ENCODE results near the gene CCDC12. TPM values are rescaled to one million over a fixed set of nuclear protein-coding genes. Genes with fewer than 3 reads are reported as not detected.
A peak's percentile ranks its signal among the peaks of the same experiment; 100 is the strongest.

The CCDC12 gene
- total and polyA plus RNA-seq, 12 donors: 28.8 to 137 (median 34.2) TPM

DNA sequence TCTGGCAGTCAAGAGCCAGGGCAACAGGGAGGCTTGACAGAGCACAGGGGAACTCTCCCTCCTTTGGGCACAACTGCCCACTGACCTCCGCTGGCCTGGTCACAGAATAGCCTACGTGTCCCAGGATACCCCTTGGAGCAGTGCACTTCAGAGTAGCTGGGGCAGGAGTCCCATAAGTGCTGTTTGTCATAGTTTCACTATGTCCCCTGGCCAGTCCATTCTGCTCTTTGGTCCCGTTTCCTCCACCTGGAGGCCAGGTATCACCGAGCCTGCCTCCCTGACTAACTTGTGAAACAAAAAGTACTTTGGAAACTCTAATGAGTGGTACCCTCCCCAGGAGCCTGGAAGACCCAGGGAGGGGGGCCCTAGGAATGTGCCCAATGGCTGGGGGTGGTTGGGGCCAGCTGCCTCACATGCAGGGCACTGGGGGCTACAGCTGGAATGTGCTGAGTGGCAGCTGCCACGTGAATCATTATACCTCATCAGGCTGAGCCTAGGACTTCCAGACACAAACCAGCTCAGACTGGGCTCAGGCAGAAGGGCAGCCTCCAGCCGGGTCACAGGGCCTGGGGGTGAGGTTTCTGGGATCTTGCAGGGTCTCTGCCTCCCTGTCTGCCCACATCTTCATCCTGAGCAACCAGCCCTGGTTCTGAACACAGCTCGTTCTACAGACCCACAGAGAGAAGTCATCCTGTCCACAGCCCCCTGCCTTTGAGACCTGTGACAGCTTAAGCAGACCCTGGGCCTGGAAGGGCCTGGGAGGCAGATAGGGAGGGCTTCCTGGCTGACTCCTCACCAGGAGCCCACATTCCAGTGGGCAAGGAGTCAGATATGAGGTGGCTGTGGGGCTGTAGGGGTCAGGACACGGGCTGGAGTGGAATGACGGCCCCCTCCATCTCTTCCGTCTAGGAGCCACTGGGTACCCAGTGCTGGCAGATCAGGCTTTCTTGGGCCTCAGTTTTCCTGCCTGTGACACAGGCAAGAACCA, 99.9 kb downstream of the CCDC12 start:
- no peak for TF ChIP-seq CTCF (IDR thresholded peaks at IDR 0.05)
- Histone ChIP-seq H3K9me3 (no peaks in the 10 kb centered on the region), H3K4me3 (no peak overlapping the region), H3K36me3 (no peaks in the 10 kb centered on the region), H3K4me1 (peaks cover 13 to 57% (median 25%) of the 10 kb centered on the region in 9 donors), H3K27me3 (peaks cover 0 to 17% (median 9%) of the 10 kb centered on the region in 7 donors), H3K27ac (no peak overlapping the region)
- WGBS, 2 donors: 87 to 93% methylated on average over 10 of the region's 10 CpGs
- DNase-seq: no peak
- no peak for ATAC-seq
- intact Hi-C loops (cut with DNase I): no loop called here

GRCh38 chr3:46875560-46875959, 101.0 kb downstream of the CCDC12 start:
- Histone ChIP-seq H3K4me3 (no peak overlapping the region), H3K4me1 (peaks cover 19 to 60% (median 34%) of the 10 kb centered on the region in 9 donors), H3K9me3 (no peaks in the 10 kb centered on the region), H3K27ac (no peak overlapping the region), H3K36me3 (no peaks in the 10 kb centered on the region), H3K27me3 (peaks cover 0 to 7% (median 0%) of the 10 kb centered on the region in 7 donors)
- 96 to 98% methylated on average over 9 of the region's 9 CpGs for WGBS, 2 donors
- TF ChIP-seq CTCF (IDR thresholded peaks at IDR 0.05): no peak
- intact Hi-C loops (cut with DNase I): no loop called here
- no peak for ATAC-seq
- DNase-seq: no peak

DNA sequence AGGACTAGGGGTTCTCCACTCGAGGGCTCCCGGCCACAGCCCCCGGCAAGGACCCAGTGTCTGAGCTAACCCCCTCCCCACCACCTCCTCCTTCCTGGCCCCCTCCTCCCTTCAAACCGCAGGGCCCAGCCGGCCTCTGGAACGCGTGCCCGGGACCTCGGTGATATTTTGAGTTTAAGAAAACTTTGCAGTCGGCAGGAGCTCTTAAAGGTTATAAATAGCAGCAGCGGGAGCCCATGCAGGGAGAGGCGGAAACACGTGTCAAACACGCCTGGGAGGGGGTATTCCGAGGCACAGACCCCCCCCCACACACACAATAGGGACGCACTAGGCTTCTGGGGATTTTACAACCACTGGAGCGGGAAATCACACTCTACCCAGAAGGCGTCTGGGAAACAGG, 102.1 kb downstream of the CCDC12 start:
- H3K36me3 ChIP-seq: no peaks in the 10 kb centered on the region
- DNase-seq: peak; percentile 44 to 67
- H3K27me3 ChIP-seq: no peaks in the 10 kb centered on the region
- H3K9me3 ChIP-seq: no peaks in the 10 kb centered on the region
- peak; percentile 22 to 79 (median 50) for ATAC-seq
- H3K4me3 ChIP-seq: no peak overlapping the region
- no peak for TF ChIP-seq CTCF (IDR thresholded peaks at IDR 0.05)
- intact Hi-C loops (cut with DNase I): no loop called here
- peak overlapping the region in 9 of 10 donors; percentile 40 to 73 (median 56) for H3K27ac ChIP-seq
- 16 to 24% methylated on average over 18 of the region's 18 CpGs for WGBS, 2 donors
- H3K4me1 ChIP-seq: peaks cover 19 to 70% (median 36%) of the 10 kb centered on the region in 9 donors

DNA sequence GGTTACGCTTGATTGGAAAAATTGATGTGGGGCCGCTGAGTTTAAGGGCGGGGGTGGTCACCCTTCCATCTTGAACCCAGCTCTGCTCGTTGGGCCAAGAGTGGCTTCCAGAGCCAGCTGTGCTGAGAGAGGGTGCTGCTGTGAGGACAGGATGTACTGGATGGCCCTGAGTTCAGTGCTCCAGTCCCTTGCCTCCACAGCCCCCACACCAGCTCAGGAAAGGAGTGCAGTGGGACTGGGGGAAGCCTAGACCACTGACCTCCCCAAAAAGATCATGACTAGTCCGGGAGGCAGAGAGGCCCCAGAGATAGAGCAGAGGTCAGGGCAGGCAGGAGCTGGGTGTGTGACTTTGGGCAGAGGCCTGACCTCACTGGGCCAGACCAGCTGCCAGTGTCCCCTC, 103.0 kb downstream of the CCDC12 start:
- Histone ChIP-seq H3K27ac (peak overlapping the region in 9 of 10 donors; percentile 40 to 73 (median 56)), H3K4me3 (no peak overlapping the region), H3K4me1 (peaks cover 19 to 70% (median 43%) of the 10 kb centered on the region in 9 donors), H3K27me3 (no peaks in the 10 kb centered on the region), H3K36me3 (no peaks in the 10 kb centered on the region), H3K9me3 (no peaks in the 10 kb centered on the region)
- TF ChIP-seq CTCF (IDR thresholded peaks at IDR 0.05): no peak
- intact Hi-C loops (cut with DNase I): no loop called here
- ATAC-seq (peak in 1 of 8 donors; percentile 3), DNase-seq (peak in 1 of 2 donors; percentile 24)
- 71 to 72% methylated on average over 5 of the region's 5 CpGs for WGBS, 2 donors

Other genes starting within 250 kb of the CCDC12 start
- 1,000 to 10,000 TPM; 5,377 to 9,904 (median 7,431) TPM for gene MYL3, start 113.3 kb downstream of the CCDC12 start, total RNA-seq
- 1,000 to 10,000 TPM; 7,541 to 8,578 TPM for gene MYL3, start 113.3 kb downstream of the CCDC12 start, polyA plus RNA-seq
- 10 to 100 TPM in 2 of 10 donors, 1 to 10 TPM in 8; 1.5 to 18.5 (median 3.0) TPM for gene PTH1R, start 99.0 kb downstream of the CCDC12 start, total RNA-seq
- 10 to 100 TPM; 12.8 to 89.8 TPM for gene PTH1R, start 99.0 kb downstream of the CCDC12 start, polyA plus RNA-seq
- 10 to 100 TPM in 7 of 10 donors, 1 to 10 TPM in 3; 7.6 to 23.1 (median 10.8) TPM for gene NBEAL2, start 2.9 kb upstream of the CCDC12 start, total RNA-seq
- gene NBEAL2, start 2.9 kb upstream of the CCDC12 start, polyA plus RNA-seq: 10 to 100 TPM; 44.0 to 51.1 TPM
- 10 to 100 TPM; 23.5 to 34.4 (median 30.6) TPM for gene SETD2, start 187.4 kb upstream of the CCDC12 start, total RNA-seq
- 10 to 100 TPM in 1 of 2 donors, 1 to 10 TPM in 1; 8.6 to 10.5 TPM for gene SETD2, start 187.4 kb upstream of the CCDC12 start, polyA plus RNA-seq